Activated T-helper 1 cell treated with anti-CD3 and anti-CD28 coated beads, Interleukin-2, amount 50 U/mL, for 16 hours (primary cell): ENCODE data around the gene ARID3B.

Experiments used
- DNase-seq, 2 donors: peaks; one replicate each; pipeline ENCODE4 v3.0.0-alpha.2; 2020; ENCODE audit warnings: low read depth in 1 of 2, low spot score in 1 of 2

Gene ARID3B

GRCh38 chr15:74633781-74634180, 92.8 kb downstream of the ARID3B start:
- no peak for DNase-seq

- peak; percentile 41 to 53 for DNase-seq
Measured at GRCh38 chr15:74635228-74635627, 94.2 kb downstream of the ARID3B start.

- DNase-seq = no peak
Measured at GRCh38 chr15:74636984-74637383, 96.0 kb downstream of the ARID3B start.

- DNase-seq = no peak
Measured at GRCh38 chr15:74641151-74641550, 100.1 kb downstream of the ARID3B start.

GRCh38 chr15:74642348-74642733, 101.3 kb downstream of the ARID3B start:
- no peak for DNase-seq

- no peak for DNase-seq
Measured at GRCh38 chr15:74642734-74643664, 102.0 kb downstream of the ARID3B start.

- no peak for DNase-seq
Measured at GRCh38 chr15:74643665-74644204, 102.7 kb downstream of the ARID3B start.

- DNase-seq = no peak
Measured at GRCh38 chr15:74646480-74646879, 105.5 kb downstream of the ARID3B start.
